CD4-positive, alpha-beta T cell (primary cell): ENCODE measurements around the gene CLEC11A. TPM values are rescaled to one million over a fixed set of nuclear protein-coding genes. Genes with fewer than 3 reads are reported as not detected.
A peak's percentile ranks its signal among the peaks of the same experiment; 100 is the strongest.

Experiments used
- ATAC-seq: fragments of 200-7000 bp; cut with Tn5 transposase; one replicate; pipeline ENCODE4 v1.10.0; 2022; ENCODE audit warnings: mild to moderate bottlenecking; ENCODE audit not compliant: poor library complexity
- CTCF ChIA-PET: fragments of 350-600 bp; sonication (Branson Sonifier 250); formaldehyde crosslinking; loops from one replicate; lab custom pipeline; 2021; ENCODE audit warnings: antibody characterized with exemption, inconsistent platforms; lab: Charles Lee
- POLR2A ChIA-PET: fragments of 350-600 bp; sonication (Branson Sonifier 250); formaldehyde crosslinking; loops from one replicate; lab custom pipeline; 2021; ENCODE audit warnings: antibody characterized with exemption, inconsistent platforms; lab: Charles Lee
- DNase-seq, 14 experiments: peaks; one replicate each; pipeline ENCODE4 v3.0.0-alpha.2; 2013 to 2020; ENCODE audit warnings: mixed read lengths in 2 of 14
- H3K27ac ChIP-seq, 2 donors: one replicate each; pipeline versions ENCODE4 v1.5.1 to v1.7.0; 2013; ENCODE audit warnings: low read length in 2 of 2, low read depth in 1 of 2, mild to moderate bottlenecking in 1 of 2
- H3K27me3 ChIP-seq, 2 experiments: 1 replicate in 1 of 2; 2 replicates in 1 of 2; pipeline versions ENCODE4 v1.6.1 to v1.7.0; 2013; ENCODE audit warnings: low read length in 2 of 2, control low read depth in 1 of 2, mild to moderate bottlenecking in 1 of 2, moderate library complexity in 1 of 2; ENCODE audit not compliant: insufficient read depth in 2 of 2, control insufficient read depth in 1 of 2
- H3K36me3 ChIP-seq: one replicate; pipeline ENCODE4 v1.6.1; 2013; ENCODE audit warnings: low read length, control low read depth; ENCODE audit not compliant: insufficient read depth
- H3K4me1 ChIP-seq: one replicate; pipeline ENCODE4 v1.6.1; 2013; ENCODE audit warnings: low read length, control low read depth; ENCODE audit not compliant: insufficient read depth
- H3K4me3 ChIP-seq: one replicate; pipeline ENCODE4 v1.5.1; 2013; ENCODE audit warnings: mild to moderate bottlenecking, low read length, moderate library complexity
- H3K9me3 ChIP-seq, 2 experiments: 1 replicate in 1 of 2; 2 replicates in 1 of 2; pipeline versions ENCODE4 v1.6.1 to v1.7.0; 2013; ENCODE audit warnings: low read length in 2 of 2, mild to moderate bottlenecking in 2 of 2, control low read depth in 1 of 2, moderate library complexity in 1 of 2; ENCODE audit not compliant: control insufficient read depth in 1 of 2, insufficient read depth in 1 of 2
- H3K27ac Mint-ChIP-seq: one replicate; pipeline ENCODE4 v1.8.0; 2020; ENCODE audit warnings: mixed read lengths
- H3K27me3 Mint-ChIP-seq: one replicate; pipeline ENCODE4 v1.8.0; 2021; ENCODE audit warnings: mixed read lengths
- H3K36me3 Mint-ChIP-seq: one replicate; pipeline ENCODE4 v1.8.0; 2021; ENCODE audit warnings: low read depth, mixed read lengths
- H3K4me1 Mint-ChIP-seq: one replicate; pipeline ENCODE4 v1.8.0; 2021; ENCODE audit warnings: low read depth, mixed read lengths
- H3K4me3 Mint-ChIP-seq: one replicate; pipeline ENCODE4 v1.8.0; 2020; ENCODE audit warnings: mild to moderate bottlenecking, mixed read lengths
- H3K9me3 Mint-ChIP-seq: one replicate; pipeline ENCODE4 v1.8.0; 2020; ENCODE audit warnings: mixed read lengths
- intact Hi-C, 2 experiments: fragments of 100-400 bp; cut with DNase I in 1 of 2; cut with micrococcal nuclease in 1 of 2; formaldehyde crosslinking; loops; one replicate each; pipeline versions ENCODE4 v1.15.1 to v1.9.0; 2023 to 2025; cut with DNase I, micrococcal nuclease
- total RNA-seq, 174 experiments: library from RNA in 2 of 174; stranded (reverse) in 2 of 174; gene quantifications; one replicate each; pipeline ENCODE4 v1.2.3 and lab custom pipeline; 2021 to 2026
- TF ChIP-seq, protein P1 (sequence below): fragments of 200-600 bp; IDR thresholded peaks from one replicate; pipeline ENCODE4 v1.8.0; 2022; ENCODE audit warnings: antibody characterized with exemption, mild to moderate bottlenecking

CLEC11A gene
- total RNA-seq, 2 experiments from 2014 or later: 3.1 to 3.3 TPM

DNA sequence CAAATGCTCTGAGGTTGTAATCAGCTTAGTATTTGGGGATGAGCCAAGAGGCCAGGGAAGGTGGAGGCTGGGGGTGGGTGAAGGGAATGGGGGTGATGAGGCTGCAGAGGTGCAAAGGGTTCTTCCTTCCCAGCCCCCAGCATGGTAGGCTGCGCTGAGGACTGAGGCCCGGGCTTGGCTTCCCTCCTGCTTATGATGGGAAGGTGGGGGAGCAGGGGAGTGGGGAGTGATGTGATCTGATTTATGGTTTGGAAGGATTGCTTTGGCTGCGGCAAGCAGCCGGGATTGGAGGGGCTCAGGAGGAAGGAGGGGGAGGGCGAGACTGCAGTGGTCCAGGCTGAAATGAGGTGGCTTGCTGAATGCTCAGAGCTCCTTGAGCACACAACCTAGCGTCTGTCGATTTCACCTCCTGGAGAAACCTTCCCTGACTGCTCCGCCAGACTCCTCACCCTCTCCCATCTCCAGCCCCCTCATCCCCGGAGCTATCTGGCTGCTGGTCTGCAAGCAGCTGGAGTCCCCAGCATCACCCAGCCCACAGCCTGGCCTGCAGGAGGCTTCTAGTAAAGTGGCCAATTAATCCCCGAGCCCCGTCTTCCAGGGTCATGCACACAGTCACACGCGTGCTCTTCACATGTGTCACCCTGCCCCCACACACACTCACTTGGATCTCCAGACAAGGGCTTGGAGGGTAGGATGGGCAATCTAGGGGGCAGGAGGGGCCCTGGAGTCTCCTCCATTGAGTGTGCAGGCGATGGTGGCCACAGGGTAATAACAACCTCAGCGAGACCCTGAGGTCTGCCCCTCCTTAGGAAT, 757 bp upstream of the CLEC11A start:
- Histone ChIP-seq H3K27ac (no peak overlapping the region), H3K27me3 (peaks cover 48 to 73% of the 10 kb centered on the region in 2 experiments), H3K4me3 (no peak overlapping the region), H3K36me3 (no peaks in the 10 kb centered on the region), H3K9me3 (peaks cover 0 to 57% of the 10 kb centered on the region in 2 experiments), H3K4me1 (peaks cover 34% of the 10 kb centered on the region)
- TF ChIP-seq, protein P1, sequence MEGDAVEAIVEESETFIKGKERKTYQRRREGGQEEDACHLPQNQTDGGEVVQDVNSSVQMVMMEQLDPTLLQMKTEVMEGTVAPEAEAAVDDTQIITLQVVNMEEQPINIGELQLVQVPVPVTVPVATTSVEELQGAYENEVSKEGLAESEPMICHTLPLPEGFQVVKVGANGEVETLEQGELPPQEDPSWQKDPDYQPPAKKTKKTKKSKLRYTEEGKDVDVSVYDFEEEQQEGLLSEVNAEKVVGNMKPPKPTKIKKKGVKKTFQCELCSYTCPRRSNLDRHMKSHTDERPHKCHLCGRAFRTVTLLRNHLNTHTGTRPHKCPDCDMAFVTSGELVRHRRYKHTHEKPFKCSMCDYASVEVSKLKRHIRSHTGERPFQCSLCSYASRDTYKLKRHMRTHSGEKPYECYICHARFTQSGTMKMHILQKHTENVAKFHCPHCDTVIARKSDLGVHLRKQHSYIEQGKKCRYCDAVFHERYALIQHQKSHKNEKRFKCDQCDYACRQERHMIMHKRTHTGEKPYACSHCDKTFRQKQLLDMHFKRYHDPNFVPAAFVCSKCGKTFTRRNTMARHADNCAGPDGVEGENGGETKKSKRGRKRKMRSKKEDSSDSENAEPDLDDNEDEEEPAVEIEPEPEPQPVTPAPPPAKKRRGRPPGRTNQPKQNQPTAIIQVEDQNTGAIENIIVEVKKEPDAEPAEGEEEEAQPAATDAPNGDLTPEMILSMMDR: no peak
- ChIA-PET POLR2A (no interaction called here), CTCF (no interaction called here)
- no peak overlapping the region for H3K27ac Mint-ChIP-seq
- peaks cover 31% of the 10 kb centered on the region for H3K4me1 Mint-ChIP-seq
- no peaks in the 10 kb centered on the region for H3K36me3 Mint-ChIP-seq
- H3K9me3 Mint-ChIP-seq: no peaks in the 10 kb centered on the region
- DNase-seq (no peak), ATAC-seq (no peak)
- peaks cover 55% of the 10 kb centered on the region for H3K27me3 Mint-ChIP-seq
- intact Hi-C loops: loop anchor here in 1 of 2 experiments (5.0 to 10.0 kb wide), 2 partner anchors 85 to 388 kb away; no protein-coding TSS in a partner anchor
- H3K4me3 Mint-ChIP-seq: peak overlapping the region; percentile 80

DNA sequence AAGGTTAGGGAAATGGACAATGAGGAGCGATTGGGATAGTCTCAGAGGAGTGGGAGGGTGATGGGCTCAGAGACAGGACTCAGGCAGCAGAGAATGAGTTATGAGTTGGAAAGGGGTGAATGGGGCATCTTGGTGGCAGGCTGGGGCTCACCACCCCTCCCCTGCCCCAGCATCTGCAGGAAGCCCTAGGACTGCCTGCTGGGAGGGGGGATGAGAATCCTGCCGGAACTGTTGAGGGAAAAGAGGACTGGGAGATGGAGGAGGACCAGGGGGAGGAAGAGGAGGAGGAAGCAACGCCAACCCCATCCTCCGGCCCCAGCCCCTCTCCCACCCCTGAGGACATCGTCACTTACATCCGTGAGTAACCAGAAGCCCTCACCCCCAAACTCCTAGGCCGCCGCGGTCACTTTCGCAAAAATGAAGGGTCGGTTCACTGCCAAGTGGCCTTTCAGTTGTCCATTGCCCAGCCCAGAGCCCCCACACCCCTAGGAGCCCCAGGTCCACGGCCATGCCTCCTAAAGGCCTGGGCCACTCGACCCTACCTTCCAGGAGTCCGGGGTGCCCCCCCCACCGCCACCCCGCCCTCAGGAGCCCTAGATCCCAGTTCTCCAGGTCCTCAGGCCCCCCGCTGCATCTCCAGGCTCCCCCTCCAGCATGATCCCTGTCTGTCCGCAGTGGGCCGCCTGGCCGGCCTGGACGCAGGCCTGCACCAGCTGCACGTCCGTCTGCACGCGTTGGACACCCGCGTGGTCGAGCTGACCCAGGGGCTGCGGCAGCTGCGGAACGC, 764 bp downstream of the CLEC11A start:
- no peak overlapping the region for H3K27ac ChIP-seq
- peaks cover 59 to 67% of the 10 kb centered on the region in 2 experiments for H3K27me3 ChIP-seq
- H3K9me3 ChIP-seq: peaks cover 0 to 66% of the 10 kb centered on the region in 2 experiments
- ATAC-seq (no peak), DNase-seq (no peak)
- ChIA-PET CTCF (interaction anchor here (0.5 to 1.1 kb wide), 2 partner anchors 57 to 77 kb away, joined by 3 read pairs; no protein-coding TSS in a partner anchor), POLR2A (interaction anchor here (1.3 to 1.5 kb wide), 4 partner anchors 23 to 366 kb away, joined by 3 to 20 read pairs (median 10); partner anchors contain the start of gene JOSD2)
- intact Hi-C loops: loop anchor here (2.0 to 10.0 kb wide), 3 partner anchors 59 to 389 kb away; no protein-coding TSS in a partner anchor
- no peaks in the 10 kb centered on the region for H3K36me3 ChIP-seq
- H3K4me1 Mint-ChIP-seq: peaks cover 36% of the 10 kb centered on the region
- H3K4me1 ChIP-seq: peaks cover 37% of the 10 kb centered on the region
- H3K4me3 ChIP-seq: no peak overlapping the region
- H3K27me3 Mint-ChIP-seq: peaks cover 52% of the 10 kb centered on the region
- H3K9me3 Mint-ChIP-seq: no peaks in the 10 kb centered on the region
- TF ChIP-seq, protein P1: no peak
- no peaks in the 10 kb centered on the region for H3K36me3 Mint-ChIP-seq
- H3K27ac Mint-ChIP-seq: peak overlapping the region; percentile 70
- H3K4me3 Mint-ChIP-seq: peak overlapping the region; percentile 87
